Fibroblast of the aortic adventitia (primary cell): Measurements from ENCODE around the gene PPP2R5D. TPM values are rescaled to one million over a fixed set of nuclear protein-coding genes. Genes with fewer than 3 reads are reported as not detected.

Experiments used
- DNase-seq: peaks from one replicate; pipeline ENCODE4 v3.0.0-alpha.2; 2010; ENCODE audit warnings: low read depth
- H3K4me3 ChIP-seq: 2 replicates; pipeline ENCODE4 v1.5.1; 2011; ENCODE audit warnings: low read depth, mild to moderate bottlenecking, control low read depth, low read length, moderate library complexity
- CTCF ChIP-seq: IDR thresholded peaks from 2 replicates; pipeline ENCODE4 v1.5.1; 2011; ENCODE audit warnings: mild to moderate bottlenecking, low read length, control low read depth, inconsistent platforms; ENCODE audit not compliant: insufficient read depth
- total RNA-seq: library from RNA; depleted of rRNA; stranded (reverse); fragments of >200 nt; gene quantifications from 2 replicates; pipeline ENCODE4 v1.2.3, GENCODE V29; 2012; ENCODE audit warnings: low replicate concordance

Gene PPP2R5D
- total RNA-seq, 1 donor: 46.9 TPM

GRCh38 chr6:42963855-42964605 is 20.3 kb upstream of the PPP2R5D start:
- TF ChIP-seq CTCF: peak; percentile 29
- H3K4me3 ChIP-seq: no peak overlapping the region
- peak; percentile 45 for DNase-seq

GRCh38 chr6:42966571-42966970 is 17.8 kb upstream of the PPP2R5D start:
- TF ChIP-seq CTCF: no peak
- DNase-seq: no peak
- H3K4me3 ChIP-seq: no peak overlapping the region

DNA sequence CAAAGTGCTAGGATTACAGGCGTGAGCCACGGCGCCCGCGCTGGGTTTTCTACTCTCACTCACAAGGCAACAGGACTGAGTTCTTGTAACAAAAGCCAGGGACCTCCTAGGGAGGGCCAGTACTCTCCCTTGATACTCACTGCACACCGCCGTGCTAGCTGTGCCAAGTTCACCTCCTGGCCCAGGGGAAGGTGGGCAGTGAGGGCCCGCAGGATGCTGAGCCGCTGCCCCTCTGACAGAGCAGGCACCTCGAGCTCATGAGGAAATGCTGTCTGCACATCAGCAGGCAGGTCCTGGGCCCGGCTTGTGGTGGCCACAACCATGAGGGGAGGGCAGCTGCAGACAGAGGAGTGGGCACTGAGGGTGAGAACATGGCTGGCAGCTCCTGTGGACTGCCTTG is 17.1 kb upstream of the PPP2R5D start:
- no peak for DNase-seq
- no peak for TF ChIP-seq CTCF
- no peak overlapping the region for H3K4me3 ChIP-seq

DNA sequence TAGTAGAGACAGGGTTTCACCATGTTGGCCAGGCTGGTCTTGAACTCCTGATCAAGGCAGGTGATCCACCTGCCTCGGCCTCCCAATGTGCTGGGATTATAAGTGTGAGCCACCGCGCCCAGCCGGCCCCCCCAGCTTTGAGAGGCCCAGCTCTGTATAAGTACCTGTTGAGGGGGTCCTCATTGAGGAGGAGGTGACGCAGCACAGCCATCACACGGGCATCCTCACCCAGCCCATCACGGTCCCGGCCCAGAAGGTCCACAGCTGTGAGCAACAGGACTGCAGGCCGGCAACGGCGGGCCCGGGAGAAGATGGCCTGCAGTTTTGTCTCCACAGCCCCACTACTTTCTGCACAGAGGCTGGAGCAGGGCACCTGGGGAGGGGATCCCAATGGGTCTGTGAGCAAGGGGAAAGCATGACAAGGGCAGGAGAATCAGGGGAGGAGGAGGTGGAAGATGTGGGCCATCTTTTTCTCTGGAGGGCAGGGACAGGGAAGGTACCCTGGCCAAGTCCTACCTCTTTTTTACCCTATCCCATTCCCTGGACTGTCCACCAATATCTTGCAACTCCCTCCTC is 16.2 kb upstream of the PPP2R5D start:
- no peak for DNase-seq
- no peak overlapping the region for H3K4me3 ChIP-seq
- no peak for TF ChIP-seq CTCF

DNA sequence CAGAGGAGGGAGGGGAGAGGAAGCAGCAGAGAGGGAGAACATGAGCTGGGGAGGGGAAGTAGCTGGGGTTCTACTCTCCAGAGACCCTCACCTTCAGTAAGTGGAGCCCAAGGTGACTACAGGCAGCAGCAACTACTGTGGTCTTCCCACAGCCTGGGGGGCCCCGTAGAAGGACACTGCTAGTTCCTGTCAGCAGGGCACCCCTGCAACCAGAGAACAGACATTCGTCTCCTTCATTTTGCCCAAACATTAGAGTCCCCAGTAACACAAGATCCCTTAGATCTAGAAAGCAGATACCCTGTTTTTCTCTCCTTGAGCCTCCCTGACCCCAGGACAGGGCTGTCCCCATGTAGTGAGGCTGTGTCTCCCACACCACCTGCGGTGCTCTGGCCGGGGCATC is 15.6 kb upstream of the PPP2R5D start:
- no peak for TF ChIP-seq CTCF
- H3K4me3 ChIP-seq: no peak overlapping the region
- DNase-seq: no peak

DNA sequence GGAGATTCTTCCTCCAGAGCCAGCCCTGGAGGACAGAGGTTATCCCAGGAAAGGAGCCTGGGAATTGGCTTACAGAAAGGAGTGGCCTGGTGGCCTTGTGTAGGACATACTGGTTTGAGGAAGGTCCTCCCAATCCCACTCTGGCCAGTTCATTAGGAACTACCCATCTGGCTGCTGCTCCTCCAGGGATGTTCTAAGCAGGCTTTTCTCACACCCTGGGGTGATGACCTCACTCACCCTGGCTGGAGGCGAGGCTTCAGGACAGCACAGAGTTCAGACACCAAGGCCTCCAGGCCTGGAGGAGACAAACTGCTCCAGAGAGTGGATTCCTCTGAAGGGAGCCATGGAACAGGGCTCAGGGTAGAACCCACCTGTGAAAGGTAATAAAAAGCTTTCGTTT is 14.9 kb upstream of the PPP2R5D start:
- no peak overlapping the region for H3K4me3 ChIP-seq
- DNase-seq: no peak
- no peak for TF ChIP-seq CTCF
